NCI-H1930 (cell line): ENCODE measurements around the gene ATXN7L1.
"Not testable (repeated sequence)": the region's sequence is repeated elsewhere in the genome, so short reads cannot be mapped to it uniquely, and the experiment has no call there.

ENCODE experiments used
- DNase-seq, 2 experiments: peaks; one replicate each; lab custom pipeline; 2025; lab: John Stamatoyannopoulos, UW

Gene ATXN7L1

GRCh38 chr7:105705427-105705826 lies 171.0 kb downstream of the ATXN7L1 start:
- DNase-seq, result no peak

GRCh38 chr7:105703207-105703930 lies 173.0 kb downstream of the ATXN7L1 start:
- DNase-seq, result no peak

- DNase-seq, result no peak
These were observed 176.7 kb downstream of the ATXN7L1 start for GRCh38 chr7:105699568-105700236.

- no peak for DNase-seq
These were observed 177.9 kb downstream of the ATXN7L1 start for GRCh38 chr7:105698531-105698930.

GRCh38 chr7:105697753-105698152 lies 178.6 kb downstream of the ATXN7L1 start:
- DNase-seq, result no peak

GRCh38 chr7:105697169-105697568 lies 179.2 kb downstream of the ATXN7L1 start:
- not testable (repeated sequence) for DNase-seq

- no peak for DNase-seq
These were observed 182.8 kb downstream of the ATXN7L1 start for GRCh38 chr7:105693576-105693975.

- no peak for DNase-seq
These were observed 184.5 kb downstream of the ATXN7L1 start for GRCh38 chr7:105691680-105692564.

GRCh38 chr7:105691082-105691679 lies 185.2 kb downstream of the ATXN7L1 start:
- DNase-seq, result no peak

GRCh38 chr7:105690325-105690945 lies 186.0 kb downstream of the ATXN7L1 start:
- DNase-seq, result no peak

- DNase-seq, result no peak
These were observed 187.2 kb downstream of the ATXN7L1 start for GRCh38 chr7:105689067-105689819.

- no peak for DNase-seq
These were observed 187.8 kb downstream of the ATXN7L1 start for GRCh38 chr7:105688617-105689016.

GRCh38 chr7:105685161-105685560 lies 191.2 kb downstream of the ATXN7L1 start:
- DNase-seq, result no peak

GRCh38 chr7:105682341-105683060 lies 193.9 kb downstream of the ATXN7L1 start:
- DNase-seq, result no peak

- DNase-seq, result no peak
These were observed 195.8 kb downstream of the ATXN7L1 start for GRCh38 chr7:105680505-105681187.

- no peak for DNase-seq
These were observed 197.4 kb downstream of the ATXN7L1 start for GRCh38 chr7:105678811-105679495.

- DNase-seq, result no peak
These were observed 198.4 kb downstream of the ATXN7L1 start for GRCh38 chr7:105677817-105678573.

- no peak for DNase-seq
These were observed 199.0 kb downstream of the ATXN7L1 start for GRCh38 chr7:105677410-105677730.
